GM12878 (cell line): Measurements from ENCODE around the gene NDUFB1. TPM values are rescaled to one million over a fixed set of nuclear protein-coding genes. Genes with fewer than 3 reads are reported as not detected.

Experiments
- ATAC-seq: fragments of 200-7000 bp; cut with Tn5 transposase; 3 replicates; pipeline ENCODE4 v1.9.1; 2020; ENCODE audit warnings: mild to moderate bottlenecking, moderate library complexity
- BruUV-seq: library from RNA; stranded (reverse); fragments of 400-500 nt; replicated peaks from 2 replicates; lab custom pipeline; 2021; lab: Mats Ljungman, UMichigan
- CTCF ChIA-PET: fragments of 300-600 bp; sonication (Branson Sonifier 250); formaldehyde crosslinking; extraction: SDS; loops from one replicate; lab custom pipeline; 2021; ENCODE audit warnings: inconsistent platforms; lab: Yijun Ruan, JAX
- POLR2A ChIA-PET: fragments of 350-600 bp; formaldehyde crosslinking; extraction: SDS; loops from one replicate; lab custom pipeline; 2021; ENCODE audit warnings: inconsistent platforms; lab: Charles Lee
- RAD21 ChIA-PET: fragments of 300-600 bp; sonication (Branson Sonifier 250); formaldehyde crosslinking; loops from one replicate; lab custom pipeline; 2023; ENCODE audit warnings: antibody characterized with exemption; ENCODE audit not compliant: unreplicated experiment; lab: Charles Lee
- SMC1A ChIA-PET: fragments of 300-600 bp; sonication (Branson Sonifier 250); formaldehyde crosslinking; loops from one replicate; lab custom pipeline; 2023; ENCODE audit not compliant: unreplicated experiment, uncharacterized antibody; lab: Charles Lee
- DNase-seq: peaks from one replicate; pipeline ENCODE4 v3.0.0-alpha.2; 2011; ENCODE audit warnings: low read depth, low spot score
- FAIRE-seq: peaks from 3 replicates; lab custom pipeline; 2011; peaks lifted over from hg19 to GRCh38; lab: Jason Lieb, UNC
- H2AFZ ChIP-seq: 2 replicates; pipeline ENCODE4 v1.6.0; 2011; ENCODE audit warnings: low read depth, low read length, control low read depth; ENCODE audit not compliant: control insufficient read depth
- H3K27ac ChIP-seq: 2 replicates; pipeline ENCODE4 v1.5.1; 2011; ENCODE audit warnings: control low read depth; ENCODE audit not compliant: control insufficient read depth, insufficient read depth
- H3K27me3 ChIP-seq, 2 experiments: replicated peaks in 1 of 2; 2 replicates each; pipeline versions ENCODE4 v1.6.0 to v1.6.1; 2011; ENCODE audit warnings: low read length in 1 of 2; ENCODE audit not compliant: control insufficient read depth in 2 of 2, insufficient read depth in 2 of 2
- H3K36me3 ChIP-seq, 2 experiments: 2 replicates each; pipeline ENCODE4 v1.5.1; 2011; ENCODE audit warnings: low read length in 1 of 2; ENCODE audit not compliant: control insufficient read depth in 2 of 2, insufficient read depth in 2 of 2
- H3K4me1 ChIP-seq: 2 replicates; pipeline ENCODE4 v1.6.1; 2011; ENCODE audit warnings: mild to moderate bottlenecking, low read length, moderate library complexity, mixed read lengths; ENCODE audit not compliant: control insufficient read depth, insufficient read depth
- H3K4me2 ChIP-seq: 2 replicates; pipeline ENCODE4 v1.6.0; 2011; ENCODE audit warnings: control low read depth; ENCODE audit not compliant: control insufficient read depth, insufficient read depth
- H3K4me3 ChIP-seq: fragments of 200-600 bp; sonication (generic); 2 replicates; pipeline ENCODE4 v1.5.1; 2016
- H3K79me2 ChIP-seq: 2 replicates; pipeline ENCODE4 v1.6.0; 2011; ENCODE audit warnings: low read length; ENCODE audit not compliant: control insufficient read depth, insufficient read depth
- H3K9ac ChIP-seq: 2 replicates; pipeline ENCODE4 v1.8.0; 2011; ENCODE audit warnings: low read length, control low read depth, mixed read lengths; ENCODE audit not compliant: control insufficient read depth, insufficient read depth
- H3K9me3 ChIP-seq: replicated peaks from 3 replicates; pipeline ENCODE4 v1.5.1; 2011; ENCODE audit warnings: mild to moderate bottlenecking, low read length; ENCODE audit not compliant: control insufficient read depth, insufficient read depth
- H4K20me1 ChIP-seq: 2 replicates; pipeline ENCODE4 v1.6.0; 2011; ENCODE audit not compliant: control insufficient read depth, insufficient read depth
- CBX5 ChIP-seq: sonication (generic); IDR thresholded peaks from 2 replicates; pipeline ENCODE4 v1.6.1; 2016; ENCODE audit warnings: low read depth, moderate library complexity, mild to moderate bottlenecking, inconsistent platforms
- CHD2 ChIP-seq: IDR thresholded peaks from 2 replicates; pipeline ENCODE4 v1.6.1; 2011; ENCODE audit warnings: low read depth, low read length, improper control_type of control experiment, borderline replicate concordance
- ELK1 ChIP-seq: IDR thresholded peaks from 2 replicates; pipeline ENCODE4 v1.6.1; 2012; ENCODE audit warnings: low read depth, low read length, improper control_type of control experiment
- IKZF1 ChIP-seq: fragments of 450-650 bp; conservative IDR thresholded peaks from 2 replicates; pipeline ENCODE4 v1.6.1; 2017; ENCODE audit warnings: antibody characterized with exemption, mild to moderate bottlenecking
- NKRF ChIP-seq: fragments of 450-650 bp; conservative IDR thresholded peaks from 2 replicates; pipeline ENCODE4 v1.6.1; 2017; ENCODE audit warnings: mild to moderate bottlenecking, moderate library complexity
- PML ChIP-seq: IDR thresholded peaks from 2 replicates; pipeline ENCODE4 v1.6.1; 2012; ENCODE audit warnings: low read length, inconsistent platforms
- SMC3 ChIP-seq: IDR thresholded peaks from 2 replicates; pipeline ENCODE4 v1.6.1; 2011; ENCODE audit warnings: low read length, improper control_type of control experiment, borderline replicate concordance
- SP1 ChIP-seq: IDR thresholded peaks from one replicate; pipeline ENCODE4 v1.6.1; 2011; ENCODE audit warnings: low read depth, low read length
- SREBF2 ChIP-seq: IDR thresholded peaks from 2 replicates; pipeline ENCODE4 v1.6.1; 2012; ENCODE audit warnings: mild to moderate bottlenecking, low read length
- TAF1 ChIP-seq: IDR thresholded peaks from 2 replicates; pipeline ENCODE4 v1.6.1; 2011; ENCODE audit warnings: mild to moderate bottlenecking, low read depth, low read length, borderline replicate concordance
- ZBTB4 ChIP-seq: fragments of 450-650 bp; formaldehyde crosslinking; IDR thresholded peaks from 2 replicates; pipeline ENCODE4 v1.4.0; 2022; ENCODE audit warnings: mild to moderate bottlenecking, moderate library complexity
- ZNF24 ChIP-seq: fragments of 450-650 bp; IDR thresholded peaks from 2 replicates; pipeline ENCODE4 v1.6.1; 2017; ENCODE audit warnings: antibody characterized with exemption, mild to moderate bottlenecking
- ZSCAN29 ChIP-seq: fragments of 450-650 bp; IDR thresholded peaks from 2 replicates; pipeline ENCODE4 v1.6.1; 2017; ENCODE audit warnings: mild to moderate bottlenecking, moderate library complexity
- WGBS: methylation state at CpG from one replicate; pipeline ENCODE4 v1.1.6; 2016; ENCODE audit warnings: low lambda C conversion rate; ENCODE audit not compliant: insufficient replicate concordance, insufficient coverage; ENCODE audit errors: missing lambda C conversion rate; 5-methylcytosine and 5-hydroxymethylcytosine counted together
- in situ Hi-C: fragments of 300-500 bp; cut with MboI; formaldehyde crosslinking; loops from 9 replicates; pipeline ENCODE4 v1.14.3; 2018; ENCODE audit warnings: mixed read lengths
- intact Hi-C: fragments of 100-400 bp; cut with micrococcal nuclease; formaldehyde crosslinking; loops from one replicate; pipeline ENCODE4 v1.14.2; 2022; ENCODE audit not compliant: unreplicated experiment
- polyA plus RNA-seq, 11 experiments: library from polyadenylated mRNA; depleted of rRNA in 4 of 11; unstranded in 6 of 11; stranded (reverse) in 5 of 11; fragments of >200 nt; fragmentation: Nextera tagmentation in 4 of 11; fragmentation: Illumina TruSeq in 1 of 11; extraction: Ambion mirVana in 4 of 11; extraction: Trizol in 1 of 11; gene quantifications; 1 replicate in 1 of 11; 2 replicates in 10 of 11; pipeline versions ENCODE4 v1.2.1 to v1.2.3, GENCODE V29; 2011 to 2016; ENCODE audit warnings: inconsistent platforms in 2 of 11, missing spikeins in 2 of 11, low read depth in 1 of 11
- total RNA-seq, 4 experiments: library from RNA; depleted of rRNA in 3 of 4; stranded (reverse); fragments of >200 nt in 3 of 4; fragmentation: Illumina TruSeq in 1 of 4; extraction: Trizol in 1 of 4; gene quantifications; 2 replicates each; pipeline versions ENCODE4 v1.2.1 to v1.2.3, GENCODE V29; 2013 to 2021

Gene NDUFB1
- total and polyA plus RNA-seq, 10 of the 15 experiments (the other 5 are each of a cell fraction or from before 2014, with no cell fraction given) = 132 to 919 (median 561) TPM

GRCh38 chr14:92109490-92109889 is 12.0 kb downstream of the NDUFB1 start:
- no peak for DNase-seq
- no peak overlapping the region for H2AFZ ChIP-seq
- H3K36me3 ChIP-seq = no peaks in the 10 kb centered on the region
- 61% methylated on average over 5 of the region's 5 CpGs for WGBS
- H3K9me3 ChIP-seq = no peaks in the 10 kb centered on the region
- SMC1A ChIA-PET = interaction anchor here (1.4 to 1.7 kb wide), 2 partner anchors 8 to 11 kb away, joined by 7 read pairs; partner anchors contain the start of genes CPSF2 and NDUFB1
- CTCF ChIA-PET = interaction anchor here (0.9 to 4.9 kb wide), 3 partner anchors 9 to 16 kb away, joined by 3 to 143 read pairs (median 4); partner anchors contain the start of genes CPSF2 and NDUFB1
- POLR2A ChIA-PET = interaction anchor here (4.7 kb wide), 1 partner anchor 12 kb away, joined by 45 read pairs; the partner anchor contains the start of genes CPSF2 and NDUFB1
- H3K4me1 ChIP-seq = no peaks in the 10 kb centered on the region; the same call in 1 of the 2 replicates
- no peak overlapping the region for H3K27ac ChIP-seq
- in situ Hi-C loops = no loop called here
- H4K20me1 ChIP-seq = no peaks in the 10 kb centered on the region
- TF ChIP-seq SMC3 (no peak), ELK1 (no peak), ZSCAN29 (no peak), IKZF1 (no peak), CBX5 (no peak), PML (no peak), ZNF24 (no peak), CHD2 (no peak), NKRF (no peak), SREBF2 (no peak), SP1 (no peak), ZBTB4 (CRISPR knock-in tag) (no peak), TAF1 (no peak)
- no peak overlapping the region for H3K9ac ChIP-seq
- intact Hi-C loops = loop anchor here (5.0 kb wide), 1 partner anchor 67 kb away; the partner anchor contains the start of gene TRIP11
- H3K4me2 ChIP-seq = no peak overlapping the region
- H3K27me3 ChIP-seq = no peaks in the 10 kb centered on the region
- RAD21 ChIA-PET = no interaction called here
- no peak for ATAC-seq
- peaks cover 13% of the 10 kb centered on the region for H3K79me2 ChIP-seq
- H3K4me3 ChIP-seq = no peak overlapping the region
- FAIRE-seq = no peak
- no TSS peak for BruUV-seq
